Metanephros (tissue), 2 donors: Measurements from ENCODE around the gene LY6G5B. TPM values are rescaled to one million over a fixed set of nuclear protein-coding genes. Genes with fewer than 3 reads are reported as not detected.

ENCODE experiments used
- small RNA-seq: library from RNA; depleted of rRNA; stranded (forward); fragments of <200 nt; gene quantifications from one replicate; pipeline ENCODE3, GENCODE V24; 2014; ENCODE audit warnings: low replicate concordance
- total RNA-seq: library from RNA; depleted of rRNA; stranded (reverse); fragments of >200 nt; gene quantifications from one replicate; pipeline ENCODE4 v1.2.3, GENCODE V29; 2014

Gene LY6G5B
- total RNA-seq, 1 donor from 2014 or later: 3.3 TPM

Small RNA genes within 50 kb of the gene (small RNA-seq; reads per million reads assigned to genes)
- gene LY6G6D (not detected), gene MIR4646 (not detected), gene MIR6832 (not detected), gene RF00019 (not detected), gene SNORA38 (2.2 reads per million, percentile 90 among the genes with 10 or more reads in this experiment)

Other genes starting within 250 kb of the LY6G5B start
- gene MICB, start 171.8 kb upstream of the LY6G5B start, total RNA-seq: 3.6 TPM
- gene MCCD1, start 141.0 kb upstream of the LY6G5B start, total RNA-seq: 9.8 TPM
- gene DDX39B, start 128.0 kb upstream of the LY6G5B start, total RNA-seq: 530 TPM
- gene ATP6V1G2, start 123.4 kb upstream of the LY6G5B start, total RNA-seq: 2.2 TPM
- gene NFKBIL1, start 122.4 kb upstream of the LY6G5B start, total RNA-seq: 26.4 TPM
- not detected for gene LTA, start 97.7 kb upstream of the LY6G5B start, total RNA-seq
- 0.35 TPM for gene TNF, start 94.4 kb upstream of the LY6G5B start, total RNA-seq
- 3.1 TPM for gene LTB, start 87.6 kb upstream of the LY6G5B start, total RNA-seq
- 12.3 TPM for gene LST1, start 83.7 kb upstream of the LY6G5B start, total RNA-seq
- 0.35 TPM for gene NCR3, start 77.0 kb upstream of the LY6G5B start, total RNA-seq
- 18.7 TPM for gene AIF1, start 54.7 kb upstream of the LY6G5B start, total RNA-seq
- gene PRRC2A, start 49.3 kb upstream of the LY6G5B start, total RNA-seq: 111 TPM
- 208 TPM for gene BAG6, start 17.3 kb upstream of the LY6G5B start, total RNA-seq
- gene APOM, start 14.1 kb upstream of the LY6G5B start, total RNA-seq: 24.0 TPM
- 18.3 TPM for gene C6orf47, start 9.2 kb upstream of the LY6G5B start, total RNA-seq
- 16.5 TPM for gene GPANK1, start 5.0 kb upstream of the LY6G5B start, total RNA-seq
- 99.5 TPM for gene CSNK2B, start 3.9 kb upstream of the LY6G5B start, total RNA-seq
- gene LY6G5C, start 11.1 kb downstream of the LY6G5B start, total RNA-seq: 1.1 TPM
- 56.0 TPM for gene ABHD16A, start 33.3 kb downstream of the LY6G5B start, total RNA-seq
- gene LY6G6F, start 36.9 kb downstream of the LY6G5B start, total RNA-seq: not detected
- not detected for gene LY6G6D, start 45.4 kb downstream of the LY6G5B start, total RNA-seq
- gene LY6G6C, start 51.8 kb downstream of the LY6G5B start, total RNA-seq: not detected
- 4.7 TPM for gene MPIG6B, start 53.4 kb downstream of the LY6G5B start, total RNA-seq
- 121 TPM for gene DDAH2, start 59.3 kb downstream of the LY6G5B start, total RNA-seq
- gene CLIC1, start 66.6 kb downstream of the LY6G5B start, total RNA-seq: 227 TPM
- gene MSH5, start 70.0 kb downstream of the LY6G5B start, total RNA-seq: 18.9 TPM
- gene SAPCD1, start 92.7 kb downstream of the LY6G5B start, total RNA-seq: 4.3 TPM
- 8.6 TPM for gene VWA7, start 107.4 kb downstream of the LY6G5B start, total RNA-seq
- 38.8 TPM for gene VARS1, start 125.8 kb downstream of the LY6G5B start, total RNA-seq
- 33.5 TPM for gene LSM2, start 137.0 kb downstream of the LY6G5B start, total RNA-seq
- 2.9 TPM for gene HSPA1L, start 145.3 kb downstream of the LY6G5B start, total RNA-seq
- 1,222 TPM for gene HSPA1A, start 145.6 kb downstream of the LY6G5B start, total RNA-seq
- 1,232 TPM for gene HSPA1B, start 157.8 kb downstream of the LY6G5B start, total RNA-seq
- gene NEU1, start 192.8 kb downstream of the LY6G5B start, total RNA-seq: 46.4 TPM
- gene SLC44A4, start 209.0 kb downstream of the LY6G5B start, total RNA-seq: 28.4 TPM
- gene EHMT2, start 227.7 kb downstream of the LY6G5B start, total RNA-seq: 71.4 TPM
- 14.4 TPM for gene ZBTB12, start 232.1 kb downstream of the LY6G5B start, total RNA-seq